ENCODE data around the gene NKX1-1. TPM values are rescaled to one million over a fixed set of nuclear protein-coding genes. Genes with fewer than 3 reads are reported as not detected.
A peak's percentile ranks its signal among the peaks of the same experiment; 100 is the strongest.

The NKX1-1 gene
- total and polyA plus RNA-seq, 2 experiments from 2014 or later, result not detected

- Mint-ChIP-seq H3K27me3 (ENCODE audit: insufficient read depth, low read depth, poor library complexity) (peaks cover 4% of the 10 kb centered on the region), H3K9me3 (peaks cover 17% of the 10 kb centered on the region), H3K4me1 (no peaks in the 10 kb centered on the region), H3K36me3 (ENCODE audit: low read depth) (peaks cover 11% of the 10 kb centered on the region; the same call in 2 of the 3 replicates), H3K4me3 (no peak overlapping the region), H3K27ac (no peak overlapping the region)
- Histone ChIP-seq H4K20me1 (replicated peaks; ENCODE audit: insufficient read depth) (no peaks in the 10 kb centered on the region), H3K9me2 (ENCODE audit: insufficient read depth) (peaks cover 12% of the 10 kb centered on the region; the same call in 1 of the 2 replicates), H3K4me3 (no peak overlapping the region), H3K27me3 (ENCODE audit: insufficient read depth) (no peaks in the 10 kb centered on the region), H2AFZ (peak overlapping the region; percentile 72), H3K4me2 (no peak overlapping the region), H3F3A (replicated peaks; ENCODE audit: low read depth) (no peaks in the 10 kb centered on the region), H3K4me1 (ENCODE audit: insufficient read depth) (no peaks in the 10 kb centered on the region), H3K36me3 (ENCODE audit: insufficient read depth) (no peaks in the 10 kb centered on the region), H3K79me2 (replicated peaks; ENCODE audit: insufficient read depth) (no peaks in the 10 kb centered on the region), H3K27ac (ENCODE audit: low read depth) (no peak overlapping the region)
- ATAC-seq (peak; percentile 50), DNase-seq (ENCODE audit: low spot score) (no peak)
- TF ChIP-seq ZNF114 (CRISPR knock-in tag; IDR thresholded peaks at IDR 0.05), result no peak
- TF ChIP-seq ZNF331 (CRISPR knock-in tag; IDR thresholded peaks at IDR 0.05; ENCODE audit: low read depth), result no peak
- no peak for TF ChIP-seq ZNF462 (CRISPR knock-in tag; IDR thresholded peaks at IDR 0.05)
- no peak for TF ChIP-seq EZH2 (IDR thresholded peaks at IDR 0.05; ENCODE audit: low read depth, unreplicated experiment)
- no peak for TF ChIP-seq CREB1 (CRISPR knock-in tag; IDR thresholded peaks at IDR 0.05; ENCODE audit: low read depth)
- no peak for TF ChIP-seq JUNB (IDR thresholded peaks at IDR 0.05; ENCODE audit: unreplicated experiment)
- TF ChIP-seq NANOG (IDR thresholded peaks at IDR 0.05; ENCODE audit: borderline replicate concordance), result no peak
Measured at GRCh38 chr4:1448589-1449420, 42.6 kb upstream of the NKX1-1 start.
